Hepatocyte (in vitro differentiated cells): Measurements from ENCODE around the gene USP44.

ENCODE experiments used
- EZH2 ChIP-seq: fragments of 200-600 bp; sonication (generic); IDR thresholded peaks from 2 replicates; pipeline ENCODE4 v1.6.1; 2016; ENCODE audit warnings: antibody characterized with exemption, mild to moderate bottlenecking, borderline replicate concordance
- TF ChIP-seq, protein P1 (sequence below): fragments of 200-600 bp; sonication (generic); IDR thresholded peaks from 2 replicates; pipeline ENCODE4 v1.5.1; 2016; ENCODE audit warnings: antibody characterized with exemption, mild to moderate bottlenecking; ENCODE audit not compliant: poor library complexity

DNA sequence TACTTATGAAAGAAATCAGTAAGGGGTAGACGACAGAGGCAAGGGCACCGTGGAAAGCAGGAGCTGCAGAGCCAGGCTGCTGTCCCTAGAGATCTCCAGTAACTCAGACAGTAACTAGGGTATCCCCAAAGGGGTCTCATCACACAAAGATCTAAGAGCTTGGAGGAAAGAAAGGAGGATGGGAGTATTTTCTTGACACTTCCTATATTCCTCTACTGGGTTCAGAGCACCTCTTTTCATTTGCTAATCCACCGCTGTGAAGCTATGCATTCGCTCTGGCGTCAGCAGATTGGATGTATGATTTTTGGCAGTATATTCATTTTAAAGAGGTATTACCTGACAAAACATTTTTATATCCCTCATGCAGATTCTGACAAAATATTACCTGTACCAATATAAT is 12.6 kb downstream of the USP44 start:
- TF ChIP-seq, protein P1, sequence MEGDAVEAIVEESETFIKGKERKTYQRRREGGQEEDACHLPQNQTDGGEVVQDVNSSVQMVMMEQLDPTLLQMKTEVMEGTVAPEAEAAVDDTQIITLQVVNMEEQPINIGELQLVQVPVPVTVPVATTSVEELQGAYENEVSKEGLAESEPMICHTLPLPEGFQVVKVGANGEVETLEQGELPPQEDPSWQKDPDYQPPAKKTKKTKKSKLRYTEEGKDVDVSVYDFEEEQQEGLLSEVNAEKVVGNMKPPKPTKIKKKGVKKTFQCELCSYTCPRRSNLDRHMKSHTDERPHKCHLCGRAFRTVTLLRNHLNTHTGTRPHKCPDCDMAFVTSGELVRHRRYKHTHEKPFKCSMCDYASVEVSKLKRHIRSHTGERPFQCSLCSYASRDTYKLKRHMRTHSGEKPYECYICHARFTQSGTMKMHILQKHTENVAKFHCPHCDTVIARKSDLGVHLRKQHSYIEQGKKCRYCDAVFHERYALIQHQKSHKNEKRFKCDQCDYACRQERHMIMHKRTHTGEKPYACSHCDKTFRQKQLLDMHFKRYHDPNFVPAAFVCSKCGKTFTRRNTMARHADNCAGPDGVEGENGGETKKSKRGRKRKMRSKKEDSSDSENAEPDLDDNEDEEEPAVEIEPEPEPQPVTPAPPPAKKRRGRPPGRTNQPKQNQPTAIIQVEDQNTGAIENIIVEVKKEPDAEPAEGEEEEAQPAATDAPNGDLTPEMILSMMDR, result no peak
- no peak for TF ChIP-seq EZH2
